HG02885 (cell line): Measurements from ENCODE around the gene FAM222B.
"Not testable (repeated sequence)": the region's sequence is repeated elsewhere in the genome, so short reads cannot be mapped to it uniquely, and the experiment has no call there.

Experiments used
- ATAC-seq: cut with Tn5 transposase; IDR thresholded peaks from one replicate; pipeline ENCODE4 v1.9.1; 2021; ENCODE audit warnings: mild to moderate bottlenecking; ENCODE audit not compliant: unreplicated experiment, poor library complexity

Gene FAM222B

DNA sequence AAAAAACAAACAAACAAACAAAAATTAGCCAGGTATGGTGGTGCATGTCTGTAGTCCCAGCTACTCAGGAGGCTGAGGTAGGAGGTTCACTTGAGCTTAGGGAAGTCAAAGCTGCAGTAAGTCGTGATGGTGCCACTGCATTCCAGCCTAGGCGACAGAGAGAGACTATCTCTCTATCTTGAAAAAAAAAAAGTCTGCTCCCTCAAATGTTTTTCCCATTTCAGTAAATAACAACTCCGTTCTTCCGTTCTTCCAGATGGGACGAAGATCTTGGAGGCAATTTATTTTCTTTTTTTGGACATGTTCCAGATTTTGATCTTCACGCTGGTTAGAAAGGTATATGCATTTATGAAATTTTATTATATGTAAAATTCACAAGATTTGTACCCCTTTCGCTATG, 31.2 kb upstream of the FAM222B start:
- no peak for ATAC-seq

DNA sequence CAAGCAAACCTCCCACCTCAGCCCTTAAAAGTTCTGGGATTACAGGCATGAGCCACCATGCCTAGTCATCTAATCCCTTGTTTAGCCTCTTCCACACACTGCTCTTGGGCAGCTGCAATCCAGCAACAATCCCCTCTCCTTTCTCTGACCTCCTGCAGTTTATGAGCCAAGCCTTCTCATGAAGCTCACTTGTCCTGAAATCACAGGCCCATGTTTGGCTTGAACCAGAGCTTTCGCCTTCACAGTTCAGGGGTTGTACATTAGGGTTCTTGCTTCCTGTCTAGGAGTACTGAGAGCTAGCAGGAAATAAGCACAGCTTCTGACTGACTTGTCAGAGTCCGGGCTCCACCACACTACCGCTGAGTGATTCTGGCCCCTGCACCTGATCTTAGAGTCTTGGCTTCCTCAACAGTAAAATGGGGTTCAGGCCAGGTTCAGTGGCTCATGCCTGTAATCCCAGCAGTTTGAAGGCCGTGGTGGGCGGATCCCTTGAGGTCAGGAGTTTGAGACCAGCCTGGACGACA, 28.5 kb upstream of the FAM222B start:
- peak; percentile 82 for ATAC-seq

DNA sequence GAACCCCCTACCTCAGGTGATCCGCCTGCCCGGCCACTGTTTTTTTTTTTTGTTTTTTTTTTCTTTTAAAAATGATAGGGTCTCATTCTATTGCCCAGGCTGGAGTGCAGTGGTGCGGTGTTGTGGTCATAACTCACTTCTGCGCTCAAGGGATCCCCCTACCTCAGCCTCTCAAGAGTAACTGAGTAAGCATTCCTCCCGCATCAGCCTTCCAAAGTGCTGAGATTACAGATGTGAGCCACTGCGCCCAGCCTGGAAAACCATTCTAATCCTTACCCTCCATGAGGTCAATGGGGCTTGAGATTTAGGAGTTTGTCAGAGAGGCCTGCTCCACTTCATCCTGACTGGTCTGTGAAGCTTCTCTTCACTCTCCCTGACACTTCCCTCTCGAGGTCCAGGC, 24.7 kb upstream of the FAM222B start:
- ATAC-seq = no peak

DNA sequence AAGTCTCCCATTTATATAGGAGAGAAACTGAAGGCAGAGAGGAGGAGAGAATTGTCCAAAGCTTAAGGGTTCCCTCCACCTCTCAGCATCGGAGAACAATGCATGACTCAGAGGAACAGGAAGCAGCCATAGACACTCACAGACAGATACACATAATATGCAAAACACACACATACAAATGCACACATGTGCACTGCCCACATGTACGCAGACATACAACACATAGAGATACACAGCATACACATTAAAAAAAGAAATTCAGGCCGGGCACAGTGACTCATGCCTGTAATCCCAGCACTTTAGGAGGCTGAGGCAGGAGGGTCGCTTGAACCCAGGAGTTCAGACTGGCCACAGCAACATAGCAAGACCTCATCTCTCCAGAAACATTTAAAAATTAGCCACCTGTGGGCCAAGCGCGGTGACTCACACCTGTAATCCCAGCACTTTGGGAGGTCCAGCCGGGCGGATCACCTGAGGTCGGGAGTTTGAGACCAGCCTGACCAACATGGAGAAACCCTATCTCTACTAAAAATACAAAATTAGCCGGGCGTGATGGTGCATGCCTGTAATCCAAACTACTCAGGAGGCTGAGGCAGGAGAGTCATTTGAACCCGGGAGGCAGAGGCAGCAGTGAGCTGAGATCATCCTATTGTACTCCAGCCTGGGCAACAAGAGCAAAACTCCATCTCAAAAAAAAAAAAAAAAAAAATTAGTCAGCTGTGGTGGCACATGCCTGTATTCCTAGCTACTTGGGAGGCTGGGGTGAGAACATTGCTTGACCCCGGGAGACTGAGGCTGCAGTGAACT, 23.6 kb upstream of the FAM222B start:
- ATAC-seq = peak; percentile 56

DNA sequence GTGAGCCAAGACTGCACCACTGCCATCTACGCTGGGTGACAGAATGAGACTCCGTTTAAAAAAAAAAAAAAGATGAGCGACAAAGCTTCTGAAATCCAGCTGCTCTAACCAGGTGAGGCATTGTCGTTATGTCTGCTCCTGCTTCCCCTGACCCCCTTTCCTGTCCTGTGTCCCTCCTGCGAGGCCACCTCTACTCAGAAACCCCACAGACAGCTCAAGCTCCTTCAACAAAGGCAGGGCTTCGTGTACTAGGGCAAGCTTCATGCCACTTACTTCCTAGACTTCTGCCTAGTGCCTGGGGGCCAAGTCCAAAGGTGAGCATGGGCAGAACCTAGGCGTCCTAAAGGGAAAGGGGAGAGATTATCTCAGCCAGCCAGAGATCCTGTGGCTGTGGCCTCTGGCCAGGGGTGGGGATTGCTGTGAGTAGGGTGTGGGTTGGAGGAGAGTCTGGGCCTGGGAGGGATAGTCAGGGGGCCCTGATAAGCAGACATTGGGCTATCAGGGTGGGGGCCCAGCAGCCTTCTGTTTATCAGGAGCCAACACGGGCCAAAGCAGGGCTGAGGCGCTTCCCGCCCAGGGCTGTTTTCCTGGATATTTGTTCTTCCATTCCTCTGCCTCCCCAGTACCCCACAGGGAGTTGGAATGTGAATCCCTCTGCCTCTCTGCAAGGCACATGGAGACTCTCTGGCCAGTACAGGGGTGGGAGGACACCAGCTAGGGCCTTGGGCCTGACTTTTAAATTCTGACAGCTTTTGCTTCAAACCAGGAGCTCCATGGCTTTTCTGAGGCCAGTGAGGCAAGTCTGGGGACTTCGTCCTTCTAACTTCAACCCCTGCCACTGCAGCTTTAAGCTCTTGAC, 22.6 kb upstream of the FAM222B start:
- no peak for ATAC-seq

DNA sequence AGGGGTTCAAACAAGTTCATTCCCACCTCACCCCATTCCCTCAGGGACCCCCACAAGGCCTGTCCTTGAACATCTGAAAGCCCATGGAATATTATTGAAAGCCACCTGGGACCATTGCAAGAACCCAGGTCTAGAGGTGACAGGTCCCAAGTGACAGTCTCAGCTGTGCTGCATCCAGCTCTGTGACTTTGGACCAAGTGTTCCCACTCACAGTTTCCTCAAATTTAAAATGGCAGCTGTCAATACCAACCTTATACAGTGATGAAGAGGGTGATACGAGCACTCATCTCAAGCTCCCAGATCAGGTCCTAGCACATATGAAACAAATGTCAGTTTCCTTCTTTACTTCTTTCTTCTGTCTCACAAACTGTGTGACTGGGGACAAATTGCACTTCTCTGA, 21.4 kb upstream of the FAM222B start:
- no peak for ATAC-seq

DNA sequence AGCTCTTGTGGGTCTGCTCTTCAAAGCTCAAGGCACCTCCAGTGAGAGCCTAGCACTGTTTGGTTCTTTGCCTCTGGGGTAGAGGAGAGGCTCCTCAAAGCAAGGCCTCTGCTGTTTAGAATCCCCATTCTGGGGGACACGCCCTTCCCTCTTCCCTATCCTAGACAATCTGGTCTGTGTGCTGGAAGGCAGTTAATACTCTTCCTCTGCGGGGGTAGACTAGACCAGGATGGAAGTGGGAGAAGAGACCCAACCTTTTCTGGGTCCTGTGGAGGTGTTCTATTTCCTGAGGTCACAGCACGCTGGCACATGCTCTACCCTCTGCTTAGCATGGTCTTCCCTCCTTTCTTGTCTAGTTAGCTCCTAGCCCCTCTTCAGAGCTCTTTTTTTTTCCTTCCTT, 20.0 kb upstream of the FAM222B start:
- no peak for ATAC-seq

DNA sequence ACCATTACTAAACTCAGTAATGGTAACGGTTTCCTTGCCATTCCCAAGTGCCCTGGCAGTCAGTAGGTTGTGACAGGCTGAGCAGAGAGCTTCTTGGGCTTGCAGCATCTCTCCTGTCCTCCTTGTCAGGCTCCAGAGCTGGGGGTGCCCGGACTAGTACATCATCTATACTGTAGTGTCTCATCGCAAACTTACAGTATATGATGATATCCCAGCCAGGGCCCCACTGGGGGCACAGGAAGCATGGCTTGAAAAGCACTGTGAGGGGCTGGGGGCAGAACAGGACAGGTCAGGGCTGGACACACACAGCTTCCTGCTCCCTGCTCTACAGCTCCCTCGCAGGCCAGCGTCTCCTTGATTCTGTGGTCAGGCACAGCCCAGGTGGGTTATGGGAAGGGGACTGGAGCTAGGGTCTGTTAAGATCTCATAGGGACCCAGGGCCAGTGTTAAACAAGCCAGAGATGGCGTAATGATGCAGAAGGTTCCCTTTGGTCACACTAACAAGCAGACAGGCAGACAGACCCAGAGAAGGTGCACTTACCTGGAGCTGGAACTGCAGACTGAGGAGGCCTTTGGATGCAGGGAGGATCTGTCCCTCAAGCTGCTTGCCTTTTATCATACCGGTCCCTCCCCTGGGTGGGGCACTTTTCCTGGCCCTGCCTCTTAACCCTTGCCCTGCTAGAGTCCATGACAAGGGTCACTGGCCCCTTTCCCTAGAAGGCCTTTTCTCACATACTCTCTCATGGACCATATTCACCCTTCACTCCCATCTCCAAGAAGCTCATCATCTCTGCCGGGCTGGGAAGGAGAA, 19.0 kb upstream of the FAM222B start:
- ATAC-seq = no peak

DNA sequence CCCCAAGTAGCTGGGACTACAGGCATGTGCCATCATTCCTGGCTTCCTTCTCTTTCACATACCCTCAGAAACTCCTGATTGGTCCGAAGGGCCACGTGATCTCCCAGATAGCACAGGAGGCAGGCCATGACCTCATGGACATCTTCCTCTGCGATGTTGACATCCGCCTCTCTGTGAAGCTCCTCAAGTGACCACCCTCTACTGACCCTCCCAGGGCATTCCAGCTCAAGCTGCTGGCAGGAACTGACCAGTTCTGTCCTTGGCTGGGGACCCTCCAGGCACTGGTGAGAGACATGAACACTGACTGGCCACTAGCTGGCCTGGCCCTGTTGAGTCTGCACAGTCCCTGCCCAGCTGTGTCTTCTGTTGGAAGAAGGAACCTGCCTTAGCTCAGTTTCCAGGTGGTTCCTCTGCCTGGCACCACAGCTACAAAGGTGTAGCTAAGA, 17.8 kb upstream of the FAM222B start:
- ATAC-seq = no peak

DNA sequence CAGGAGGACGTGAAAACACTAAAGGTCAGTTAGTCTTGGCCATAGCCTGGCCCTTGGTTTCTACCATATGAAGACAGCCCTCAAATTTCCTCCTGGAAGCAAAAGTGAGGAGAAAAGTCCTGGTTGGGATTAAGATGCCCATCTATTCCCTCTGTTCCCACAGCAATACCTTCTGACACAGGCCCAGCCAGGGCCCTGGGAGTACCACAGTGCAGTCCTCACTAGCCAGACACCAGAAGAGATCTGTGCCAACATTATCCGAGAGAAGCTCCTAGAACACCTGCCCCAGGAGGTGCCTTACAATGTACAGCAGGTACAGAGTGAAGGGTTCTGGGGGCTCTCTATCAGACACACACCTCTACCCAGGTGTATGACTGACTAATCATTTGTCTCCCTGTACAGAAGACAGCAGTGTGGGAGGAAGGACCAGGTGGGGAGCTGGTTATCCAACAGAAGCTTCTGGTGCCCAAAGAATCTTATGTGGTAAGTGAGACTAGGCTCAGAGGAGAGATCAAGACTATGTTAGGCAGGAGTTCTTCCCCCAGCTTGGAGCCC, 16.3 kb upstream of the FAM222B start:
- ATAC-seq = no peak

DNA sequence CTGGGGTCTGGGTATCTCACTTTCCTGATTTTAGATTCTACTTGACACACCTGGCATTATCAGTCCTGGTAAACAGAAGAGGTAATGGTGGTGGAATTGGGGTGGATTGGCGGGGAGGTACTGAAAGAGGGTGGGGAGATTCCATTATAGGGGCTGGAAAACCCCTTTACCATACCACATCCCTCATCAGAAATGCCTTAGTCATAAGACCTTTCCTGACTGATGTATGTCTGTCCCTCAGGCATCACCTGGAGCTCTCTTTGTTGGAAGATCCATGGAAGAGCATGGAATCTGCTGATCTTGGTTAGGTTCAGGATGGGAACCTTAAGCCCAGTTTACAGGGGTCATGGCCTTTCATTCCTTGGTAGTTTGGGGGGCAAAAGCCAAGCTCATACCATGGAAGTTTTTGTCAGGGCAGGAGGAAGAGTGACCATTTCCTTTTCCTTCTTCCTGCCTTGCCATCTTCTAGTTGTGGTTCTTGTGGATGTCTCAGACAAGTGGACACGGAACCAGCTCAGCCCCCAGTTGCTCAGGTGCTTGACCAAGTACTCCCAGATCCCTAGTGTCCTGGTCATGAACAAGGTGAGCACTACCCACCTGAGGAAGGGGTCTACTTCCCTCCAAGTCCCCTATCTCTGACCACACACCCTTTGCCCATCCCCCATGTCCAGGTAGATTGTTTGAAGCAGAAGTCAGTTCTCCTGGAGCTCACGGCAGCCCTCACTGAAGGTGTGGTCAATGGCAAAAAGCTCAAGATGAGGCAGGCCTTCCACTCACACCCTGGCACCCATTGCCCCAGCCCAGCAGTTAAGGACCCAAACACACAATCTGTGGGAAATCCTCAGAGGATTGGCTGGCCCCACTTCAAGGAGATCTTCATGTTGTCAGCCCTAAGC, 15.6 kb upstream of the FAM222B start:
- ATAC-seq = no peak

DNA sequence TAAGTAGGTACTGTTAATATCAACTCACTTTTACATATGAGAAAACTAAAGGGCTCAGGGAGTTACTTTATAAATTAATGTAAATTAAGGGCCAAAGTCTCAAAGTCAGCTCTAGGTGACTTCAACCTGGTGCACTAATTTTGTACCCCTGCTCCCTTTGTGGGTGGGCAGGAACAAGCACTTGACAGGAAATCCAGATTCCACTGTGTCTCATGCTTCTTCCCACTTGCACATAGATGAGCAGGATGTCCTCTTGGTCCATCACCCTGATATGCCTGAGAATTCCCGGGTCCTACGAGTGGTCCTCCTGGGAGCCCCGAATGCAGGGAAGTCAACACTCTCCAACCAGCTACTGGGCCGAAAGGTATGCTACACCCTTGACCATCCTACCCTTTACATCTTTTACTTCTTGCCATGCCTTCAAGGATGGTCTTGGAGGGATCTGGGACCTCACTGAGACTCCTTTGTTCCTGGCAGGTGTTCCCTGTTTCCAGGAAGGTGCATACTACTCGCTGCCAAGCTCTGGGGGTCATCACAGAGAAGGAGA, 13.5 kb upstream of the FAM222B start:
- ATAC-seq = no peak

DNA sequence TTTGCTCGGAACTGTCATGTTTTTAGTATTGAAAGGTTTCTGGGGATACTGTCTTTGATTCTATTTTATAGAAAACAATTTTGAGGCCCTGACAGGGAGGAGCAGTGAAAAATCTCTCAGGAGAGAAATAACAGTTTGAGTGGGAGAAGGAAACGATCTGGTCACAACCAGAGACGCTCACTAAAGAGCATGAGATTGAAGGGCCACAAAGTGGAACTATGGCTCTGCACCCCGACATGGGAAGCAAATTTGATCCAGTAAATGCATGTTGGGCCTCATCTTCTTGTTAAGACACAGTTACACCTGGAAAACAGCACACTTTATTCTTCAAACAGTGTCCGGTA, 12.7 kb upstream of the FAM222B start:
- no peak for ATAC-seq

DNA sequence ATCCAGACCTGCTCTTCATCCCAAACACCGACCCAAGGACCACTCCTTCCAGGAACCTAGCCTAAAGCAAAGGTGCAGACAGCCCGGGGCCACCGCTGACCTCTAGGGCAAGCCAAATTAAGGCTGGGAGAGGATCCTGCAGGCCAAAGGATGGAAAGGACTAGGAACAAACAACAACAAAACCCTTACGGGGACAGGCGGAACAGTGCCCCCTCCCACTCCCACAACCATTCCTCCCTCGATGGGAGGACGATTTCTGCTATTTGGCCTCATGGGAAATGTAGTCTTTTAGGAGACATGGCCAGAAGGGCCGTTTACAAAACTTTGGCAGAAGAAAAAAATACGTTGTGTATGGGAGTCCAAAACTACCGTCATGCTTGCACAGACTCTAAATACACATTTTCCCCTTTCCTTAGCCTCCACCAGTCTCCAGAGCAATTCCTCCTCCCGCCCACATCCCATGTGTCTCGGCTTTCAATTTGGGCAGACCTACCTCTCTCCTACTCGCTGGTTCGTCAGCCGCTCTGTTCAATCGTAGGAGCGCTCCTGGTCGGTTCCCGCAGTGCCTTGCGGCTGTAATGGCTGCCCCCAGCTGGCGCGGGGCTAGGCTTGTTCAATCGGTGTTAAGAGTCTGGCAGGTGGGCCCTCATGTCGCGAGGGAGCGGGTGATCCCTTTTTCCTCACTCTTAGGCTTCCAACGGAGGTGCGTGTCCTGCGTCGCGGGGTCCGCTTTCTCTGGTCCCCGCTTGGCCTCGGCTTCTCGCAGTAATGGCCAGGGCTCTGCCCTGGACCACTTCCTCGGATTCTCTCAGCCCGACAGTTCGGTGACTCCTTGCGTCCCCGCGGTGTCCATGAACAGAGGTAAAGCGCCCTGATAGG, 12.1 kb upstream of the FAM222B start, which contains the start of gene ERAL1:
TSS of gene ERAL1 (plus strand) at position 560 of the 879 bp plus-strand sequence. CDS start at position 579, 19 bp downstream.
- peak; percentile 95 for ATAC-seq

DNA sequence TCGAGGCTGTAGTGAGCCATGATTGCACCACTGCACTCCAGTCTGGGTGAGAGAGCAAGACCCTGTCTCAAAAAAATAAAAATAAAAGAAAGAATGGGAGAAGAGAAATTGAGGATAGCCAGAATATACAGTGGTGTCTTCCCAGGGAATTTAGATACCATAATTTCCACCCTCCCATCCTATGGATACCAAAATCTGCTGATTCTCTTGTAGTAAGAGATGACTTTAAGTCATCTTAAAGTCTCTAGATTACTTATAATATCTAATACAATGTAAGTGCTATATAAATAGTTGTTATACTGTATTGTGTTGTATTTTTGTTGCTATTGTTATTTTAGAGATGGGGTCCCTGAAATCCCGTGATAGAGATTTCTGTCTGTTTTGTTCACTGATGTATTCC, 10.7 kb upstream of the FAM222B start:
- no peak for ATAC-seq

DNA sequence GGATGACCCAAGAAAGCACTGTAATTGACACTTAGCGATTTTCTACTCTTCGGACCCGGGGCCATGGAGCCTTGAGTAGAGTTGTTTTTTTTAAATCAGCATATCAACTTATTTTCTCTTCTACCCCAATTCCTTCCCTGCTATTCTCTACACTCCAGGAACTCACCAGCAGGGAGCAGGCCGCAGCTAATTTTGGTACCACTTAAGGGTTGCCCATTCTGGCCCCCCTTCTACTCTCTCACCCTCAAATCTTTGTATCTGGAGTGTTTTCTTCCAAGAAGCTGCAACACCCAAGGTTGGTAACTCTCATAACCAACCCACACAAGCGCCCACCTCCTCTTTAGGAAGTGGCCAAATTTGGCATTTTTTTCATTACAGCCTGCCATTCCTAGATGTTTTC, 6.7 kb upstream of the FAM222B start:
- ATAC-seq = no peak

DNA sequence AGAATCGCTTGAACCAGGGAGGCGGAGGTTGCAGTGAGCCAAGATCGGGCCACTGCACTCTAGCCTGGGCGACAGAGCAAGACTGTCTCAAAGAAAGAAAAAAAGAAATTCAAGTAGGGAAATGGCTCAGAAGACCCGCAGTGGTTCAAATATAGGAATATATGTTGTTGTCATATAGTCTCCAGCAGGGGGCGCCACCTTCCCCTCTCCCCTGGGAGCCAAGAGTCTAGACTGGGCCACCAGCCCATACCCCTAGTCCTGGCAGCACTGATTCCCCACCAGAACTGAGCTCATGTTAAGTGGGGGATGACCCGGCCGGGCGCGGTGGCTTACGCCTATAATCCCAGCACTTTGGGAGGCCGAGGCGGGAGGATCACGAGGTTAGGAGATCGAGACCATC, 6.1 kb upstream of the FAM222B start:
- ATAC-seq = not testable (repeated sequence)

DNA sequence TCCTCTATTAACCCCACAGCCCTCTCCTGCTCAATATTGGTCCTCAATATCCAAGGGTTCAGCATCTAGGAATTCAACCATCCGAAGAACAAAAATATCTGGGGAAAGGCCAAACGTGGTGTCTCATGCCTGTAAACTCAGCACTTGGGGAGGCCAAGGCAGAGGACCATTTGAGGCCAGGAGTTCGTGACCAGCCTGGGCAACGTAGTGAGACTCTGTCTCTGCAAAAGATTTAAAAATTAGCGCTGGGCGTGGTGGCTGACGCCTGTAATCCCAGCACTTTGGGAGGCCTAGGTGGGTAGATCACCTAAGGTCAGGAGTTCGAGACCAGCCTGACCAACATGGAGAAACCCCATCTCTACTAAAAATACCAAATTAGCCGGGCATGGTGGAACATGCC, 4.1 kb upstream of the FAM222B start:
- not testable (repeated sequence) for ATAC-seq
